ENCODE results near the gene PTPRN2.

Gene PTPRN2

GRCh38 chr7:158026636-158027265 is 560.9 kb downstream of the PTPRN2 start:
- no peak for DNase-seq (ENCODE audit: low read depth)

GRCh38 chr7:158025686-158026600 is 561.7 kb downstream of the PTPRN2 start:
- DNase-seq (ENCODE audit: low read depth) = no peak

- no peak for DNase-seq (ENCODE audit: low read depth)
These were observed 562.7 kb downstream of the PTPRN2 start for GRCh38 chr7:158024881-158025280.

DNA sequence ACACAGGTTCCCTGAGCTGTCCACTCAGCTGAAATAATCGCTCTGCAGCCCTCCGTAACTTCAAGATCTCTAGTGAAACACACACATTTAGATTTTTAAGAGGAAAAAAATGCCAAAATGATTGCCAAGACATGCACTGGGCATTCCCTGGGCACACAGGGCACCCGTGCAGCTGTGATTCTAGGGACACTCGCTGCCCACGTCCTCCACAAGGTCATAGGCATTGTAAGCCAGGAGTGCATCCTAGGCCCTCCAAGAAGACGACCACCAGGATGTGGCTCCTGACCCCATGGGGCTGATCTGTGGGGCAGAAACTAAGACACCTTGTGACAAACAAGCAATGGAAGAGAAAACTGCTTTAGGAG is 563.3 kb downstream of the PTPRN2 start:
- no peak for DNase-seq (ENCODE audit: low read depth)

DNA sequence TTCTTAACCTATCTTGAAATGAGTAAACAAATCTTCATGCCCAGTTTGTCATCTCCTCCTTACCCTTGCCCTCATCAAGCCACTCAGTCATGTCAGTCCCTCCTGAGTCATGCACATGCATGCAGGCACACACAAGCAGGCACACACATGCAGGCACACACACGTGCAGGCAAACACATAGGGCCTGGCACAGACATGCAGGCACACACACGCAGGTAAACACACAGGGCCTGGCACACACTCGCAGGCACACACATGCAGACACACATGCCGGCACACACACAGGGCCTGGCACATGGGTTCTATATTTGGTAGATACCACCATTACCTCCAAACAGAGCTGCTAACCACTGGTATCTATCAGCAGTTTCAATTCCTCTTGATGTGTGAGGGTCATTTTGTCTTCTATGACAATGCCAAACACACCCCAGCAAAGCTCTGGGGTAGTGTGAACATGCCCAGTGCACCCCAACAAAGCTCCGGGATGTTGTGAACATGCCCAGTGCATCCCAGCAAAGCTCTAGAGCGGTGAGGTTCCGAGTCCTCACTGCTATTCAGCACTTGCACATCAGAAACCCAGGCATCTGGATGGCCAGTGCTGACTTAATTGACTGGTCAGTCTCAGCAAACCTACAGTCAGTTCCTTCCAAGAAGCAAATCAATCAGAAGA is 563.8 kb downstream of the PTPRN2 start:
- no peak for DNase-seq (ENCODE audit: low read depth)

DNA sequence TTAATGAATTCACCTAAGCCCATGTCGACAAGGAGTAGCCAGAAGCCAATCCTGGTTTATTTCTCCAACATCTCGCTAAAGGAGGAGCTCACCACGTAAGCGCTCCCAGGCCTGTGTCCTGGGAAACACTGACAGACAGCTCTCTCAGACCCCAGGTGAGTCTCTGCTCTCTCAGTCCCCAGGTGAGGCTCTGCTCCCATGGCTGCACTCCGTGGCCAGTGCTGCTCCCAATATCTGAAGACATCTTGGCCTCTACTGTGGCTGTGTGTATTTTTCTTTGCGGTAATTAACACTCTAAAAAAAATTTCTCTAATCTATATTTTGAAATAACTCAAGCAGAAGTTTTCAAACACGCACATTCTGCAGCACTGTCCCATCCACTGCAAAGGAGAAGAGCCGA is 564.5 kb downstream of the PTPRN2 start:
- no peak for DNase-seq (ENCODE audit: low read depth)

DNA sequence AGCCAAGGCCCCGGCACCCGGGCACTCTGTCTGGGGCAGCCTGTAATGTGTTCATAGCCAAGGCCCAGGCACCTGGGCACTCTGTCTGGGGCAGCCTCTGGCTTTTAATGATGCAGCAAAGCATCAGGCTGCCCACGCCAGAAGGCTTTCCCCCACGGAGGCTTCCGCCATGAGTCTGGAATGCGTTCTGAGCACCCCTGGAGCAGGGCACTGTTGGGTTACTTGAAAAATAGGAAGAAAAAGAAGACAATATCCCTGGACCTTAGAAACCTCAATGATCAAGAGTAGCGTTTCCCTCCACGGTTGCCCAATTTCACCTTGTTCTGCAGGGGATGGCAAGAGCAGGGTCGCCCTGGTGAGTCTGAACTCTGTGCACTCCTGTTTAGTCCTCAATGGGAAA is 565.0 kb downstream of the PTPRN2 start:
- no peak for DNase-seq (ENCODE audit: low read depth)

DNA sequence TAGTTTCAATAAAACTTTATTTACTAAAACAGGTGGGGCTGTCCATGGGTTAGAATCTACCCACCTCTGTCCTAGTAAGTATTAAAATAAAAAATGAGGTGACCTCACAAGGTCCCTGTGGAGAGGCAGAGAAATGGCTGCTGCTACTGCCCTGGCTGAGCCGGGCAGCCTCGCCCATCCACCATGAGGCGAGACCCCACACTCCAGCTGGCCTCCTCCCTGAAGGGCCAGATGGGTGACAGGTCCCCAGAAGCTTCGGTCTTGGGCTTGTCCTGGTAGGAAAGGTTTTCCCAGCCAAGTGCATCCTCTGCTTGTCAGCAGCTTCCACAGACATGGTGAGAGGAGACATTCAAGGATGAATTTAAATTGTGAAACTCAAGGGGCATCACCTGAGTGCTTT is 565.8 kb downstream of the PTPRN2 start:
- no peak for DNase-seq (ENCODE audit: low read depth)

GRCh38 chr7:158020706-158021095 is 566.9 kb downstream of the PTPRN2 start:
- DNase-seq (ENCODE audit: low read depth) = no peak

- no peak for DNase-seq (ENCODE audit: low read depth)
These were observed 567.6 kb downstream of the PTPRN2 start for GRCh38 chr7:158019726-158020705.

- no peak for DNase-seq (ENCODE audit: low read depth)
These were observed 568.5 kb downstream of the PTPRN2 start for GRCh38 chr7:158018971-158019645.

DNA sequence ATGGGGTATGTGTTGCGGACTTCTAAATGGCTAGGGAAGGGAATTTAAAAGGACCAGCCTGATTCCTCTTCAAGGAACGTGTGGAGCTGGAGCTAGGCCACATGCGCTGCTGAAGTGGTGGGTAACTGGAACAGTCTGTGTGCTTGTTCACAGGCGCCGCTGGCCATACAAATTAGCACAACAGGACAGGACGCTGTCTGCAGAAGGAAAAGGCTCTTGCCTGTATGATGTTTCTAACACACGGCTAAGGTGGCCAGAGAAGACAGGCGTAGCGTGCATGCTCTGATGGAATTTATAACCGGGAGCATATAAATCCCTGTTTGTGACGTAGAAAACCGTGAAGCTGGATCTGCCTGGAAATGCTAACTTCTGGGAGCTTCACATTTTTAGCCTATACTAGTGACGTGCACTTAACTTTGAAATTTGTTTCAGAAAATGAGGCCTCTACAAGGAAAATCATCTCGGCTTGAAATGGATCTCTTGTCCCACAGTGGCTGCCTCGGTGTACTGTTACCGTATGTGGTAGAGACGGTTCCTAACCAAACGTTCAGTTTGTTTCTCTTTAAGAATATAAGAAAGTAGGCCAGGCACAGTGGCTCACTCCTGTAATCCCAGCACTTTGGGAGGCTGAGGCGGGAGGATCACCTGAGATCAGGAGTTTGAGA is 569.4 kb downstream of the PTPRN2 start:
- no peak for DNase-seq (ENCODE audit: low read depth)

DNA sequence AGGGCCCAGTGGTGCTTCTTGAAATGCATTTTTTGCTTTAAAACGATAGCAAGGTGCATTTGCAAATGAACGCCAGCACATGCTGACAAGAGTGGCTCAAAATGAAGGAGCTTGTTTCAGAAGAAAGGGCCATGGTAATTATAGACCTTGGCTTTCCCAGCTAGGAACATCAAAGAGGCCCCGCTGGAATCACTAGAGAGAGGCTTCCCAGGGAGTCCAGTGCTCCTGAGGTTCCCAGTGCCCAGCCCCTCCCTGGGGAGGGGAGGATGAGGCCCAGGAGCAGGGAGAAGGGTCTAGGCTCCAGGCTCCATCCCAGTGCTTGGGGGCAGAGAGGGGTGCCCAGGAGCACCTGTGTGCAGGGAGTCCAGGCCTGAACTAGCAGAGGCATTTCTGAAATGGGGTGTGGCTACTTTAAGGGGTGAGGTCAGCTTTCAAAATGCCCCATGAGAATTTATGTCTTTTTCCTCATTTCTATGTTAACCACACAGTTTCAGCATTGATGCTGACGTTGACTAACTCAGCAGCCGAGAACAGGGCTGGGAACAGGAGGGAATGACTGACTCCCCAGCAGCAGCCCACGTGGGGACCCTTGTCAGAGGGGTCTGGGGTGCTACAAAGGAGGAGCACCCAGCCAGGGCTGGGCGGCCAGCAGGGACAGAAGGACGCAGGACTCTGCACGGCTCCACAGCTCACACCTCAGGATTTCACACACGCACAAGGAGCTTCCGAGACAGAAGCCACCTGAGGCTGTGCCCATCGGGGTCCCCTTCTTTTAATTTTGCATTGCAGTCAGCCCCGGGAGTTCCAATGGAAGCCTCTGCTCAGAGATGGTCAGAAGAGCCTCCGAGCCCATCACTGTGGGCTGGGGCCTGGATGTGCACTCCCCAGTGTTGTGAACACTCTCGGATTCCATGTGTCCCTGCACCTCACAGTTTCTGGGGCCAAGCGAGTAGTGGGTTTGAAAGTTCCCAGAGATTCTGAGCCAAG is 570.2 kb downstream of the PTPRN2 start:
- no peak for DNase-seq (ENCODE audit: low read depth)

GRCh38 chr7:158016180-158017097 is 571.2 kb downstream of the PTPRN2 start:
- DNase-seq (ENCODE audit: low read depth) = no peak

GRCh38 chr7:158015403-158016179 is 572.0 kb downstream of the PTPRN2 start:
- DNase-seq (ENCODE audit: low read depth) = no peak

- DNase-seq (ENCODE audit: low read depth) = no peak
These were observed 572.6 kb downstream of the PTPRN2 start for GRCh38 chr7:158014976-158015375.

DNA sequence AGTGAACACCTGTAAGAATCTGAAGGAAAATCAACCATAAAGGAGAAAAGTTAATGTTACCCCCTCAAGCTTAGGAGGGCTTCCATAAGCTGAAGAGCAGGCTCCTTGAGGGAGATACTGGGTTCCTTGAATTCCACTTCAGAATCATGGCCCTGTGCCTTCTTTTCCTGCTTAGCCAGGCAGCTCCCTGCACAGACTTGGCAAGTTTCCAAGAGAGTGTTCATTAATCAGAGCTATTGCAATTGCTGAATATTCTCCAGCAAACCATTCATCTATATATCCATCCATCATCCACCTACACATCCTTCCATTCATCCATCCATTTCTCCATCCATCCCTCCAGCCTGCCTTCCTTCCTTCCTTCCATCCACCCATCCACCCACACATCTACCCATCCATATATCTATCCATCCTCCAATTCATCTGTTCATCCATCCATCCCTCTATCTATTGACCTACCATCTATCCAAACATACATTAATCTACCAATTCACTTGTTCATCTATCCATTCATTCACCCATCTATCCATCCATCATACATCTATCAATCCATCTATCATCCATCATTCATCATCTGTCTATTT is 574.4 kb downstream of the PTPRN2 start:
- DNase-seq (ENCODE audit: low read depth) = no peak

Data from CMK (cell line).